Spleen (tissue), 11 donors: ENCODE measurements around the gene KANSL1. TPM values are rescaled to one million over a fixed set of nuclear protein-coding genes. Genes with fewer than 3 reads are reported as not detected.

Experiments
- DNase-seq: peaks from one replicate; pipeline ENCODE4 v3.0.0-alpha.2; 2020
- H3K27ac ChIP-seq, 8 donors: fragments of 200-600 bp; sonication (generic) in 7 of 8; 1 replicate in 4 of 8; 2 replicates in 4 of 8; pipeline versions ENCODE4 v1.5.0 to v1.8.0; 2016 to 2021; ENCODE audit warnings: inconsistent platforms in 4 of 8, mild to moderate bottlenecking in 4 of 8, moderate library complexity in 1 of 8
- H3K27me3 ChIP-seq, 7 donors: fragments of 200-600 bp; sonication (generic) in 6 of 7; replicated peaks in 1 of 7; 1 replicate in 4 of 7; 2 replicates in 3 of 7; pipeline versions ENCODE4 v1.5.0 to v1.8.0; 2016 to 2021; ENCODE audit warnings: inconsistent platforms in 3 of 7, mild to moderate bottlenecking in 1 of 7
- H3K36me3 ChIP-seq, 6 donors: fragments of 200-600 bp; sonication (generic) in 5 of 6; 1 replicate in 4 of 6; 2 replicates in 2 of 6; pipeline versions ENCODE4 v1.5.0 to v1.8.0; 2016 to 2021; ENCODE audit warnings: inconsistent platforms in 2 of 6
- H3K4me1 ChIP-seq, 6 donors: fragments of 200-600 bp; sonication (generic) in 5 of 6; 1 replicate in 3 of 6; 2 replicates in 3 of 6; pipeline versions ENCODE4 v1.5.0 to v1.8.0; 2016 to 2021; ENCODE audit warnings: inconsistent platforms in 3 of 6
- H3K4me3 ChIP-seq, 8 donors: fragments of 200-600 bp; sonication (generic) in 7 of 8; 1 replicate in 4 of 8; 2 replicates in 4 of 8; pipeline versions ENCODE4 v1.5.0 to v1.8.0; 2016 to 2021; ENCODE audit warnings: inconsistent platforms in 4 of 8, mild to moderate bottlenecking in 4 of 8, moderate library complexity in 2 of 8
- H3K9me3 ChIP-seq, 8 donors: fragments of 200-600 bp; sonication (generic) in 7 of 8; 1 replicate in 4 of 8; 2 replicates in 4 of 8; pipeline versions ENCODE4 v1.5.0 to v1.8.0; 2016 to 2021; ENCODE audit warnings: inconsistent platforms in 4 of 8
- CTCF ChIP-seq, 11 experiments: fragments of 200-600 bp in 7 of 11; fragments of 450-650 bp in 4 of 11; sonication (generic) in 4 of 11; IDR thresholded peaks in 8 of 11; conservative IDR thresholded peaks in 3 of 11; 1 replicate in 7 of 11; 2 replicates in 4 of 11; pipeline versions ENCODE4 v1.4.0 to v1.8.0; 2016 to 2021; ENCODE audit warnings: antibody characterized with exemption in 11 of 11, inconsistent platforms in 4 of 11, mild to moderate bottlenecking in 1 of 11
- POLR2A ChIP-seq, 3 donors: fragments of 450-650 bp; IDR thresholded peaks; one replicate each; pipeline ENCODE4 v1.5.1; 2017; ENCODE audit warnings: antibody characterized with exemption in 3 of 3, mild to moderate bottlenecking in 1 of 3
- POLR2AphosphoS5 ChIP-seq, 3 donors: sonication (generic); formaldehyde crosslinking; IDR thresholded peaks; one replicate each; pipeline ENCODE4 v1.5.1; 2017; ENCODE audit warnings: antibody characterized with exemption in 3 of 3
- WGBS, 5 donors: extraction: QIAGEN DNeasy Blood & Tissue Kit in 3 of 5; methylation state at CpG; one replicate each; pipeline versions ENCODE4 v1.1.5 to v1.1.7; 2013 to 2018; 5-methylcytosine and 5-hydroxymethylcytosine counted together
- intact Hi-C: fragments of 100-400 bp; cut with DNase I; formaldehyde crosslinking; loops from one replicate; pipeline ENCODE4 v1.15.0; 2023; ENCODE audit warnings: low total_unique reads
- polyA plus RNA-seq, 3 donors: library from polyadenylated mRNA; stranded (reverse); fragments of 200-250 nt; gene quantifications; one replicate each; pipeline ENCODE4 v1.2.1, GENCODE V29; 2013
- total RNA-seq, 7 donors: library from RNA; depleted of rRNA in 3 of 7; stranded (reverse); fragments of >200 nt in 3 of 7; fragmentation: NEBNext Ultra II Directional in 4 of 7; extraction: Animal tissue kit (Norgen Biotek cat#: 25700) in 4 of 7; gene quantifications; one replicate each; pipeline versions ENCODE4 v1.1.0 to v1.2.1, GENCODE V29; 2016 to 2021
- donor health status: healthy with polysubstance abuse.
- donor health status: DM: no; HTN: no; CAD: no; lungs with moderate emphysema.
- donor health status: DM: no; HTN: no; CAD: no.
- donor health status: Bipolar disorder and iron deficiency.
- donor health status: healthy.
- donor health status: DM: no; HTN: no; CAD: no.
- donor health status: DM: yes; HTN: yes; CAD: no.

The KANSL1 gene
- total and polyA plus RNA-seq, 10 donors, result 10.9 to 173 (median 116) TPM

- Histone ChIP-seq H3K36me3 (peaks cover 0 to 3% (median 0%) of the 10 kb centered on the region in 6 donors), H3K27me3 (no peaks in the 10 kb centered on the region), H3K4me1 (peaks cover 15 to 96% (median 66%) of the 10 kb centered on the region in 6 donors), H3K9me3 (no peaks in the 10 kb centered on the region), H3K27ac (no peak overlapping the region), H3K4me3 (no peak overlapping the region)
- intact Hi-C loops, result no loop called here
- WGBS, 5 donors, result 77 to 92% (median 86%) methylated on average over 1 of the region's 1 CpG
- TF ChIP-seq POLR2AphosphoS5 (IDR thresholded peaks at IDR 0.05) (no peak), CTCF (IDR thresholded peaks at IDR 0.05 in 8 of 11, conservative IDR thresholded peaks at IDR 0.05 in 3 of 11) (no peak), POLR2A (IDR thresholded peaks at IDR 0.05) (no peak)
- no peak for DNase-seq
These were observed 93.4 kb downstream of the KANSL1 start for GRCh38 chr17:46099865-46100264.

GRCh38 chr17:46097497-46097896, 95.7 kb downstream of the KANSL1 start:
- TF ChIP-seq POLR2A (IDR thresholded peaks at IDR 0.05) (no peak), POLR2AphosphoS5 (IDR thresholded peaks at IDR 0.05) (no peak), CTCF (IDR thresholded peaks at IDR 0.05 in 8 of 11, conservative IDR thresholded peaks at IDR 0.05 in 3 of 11) (no peak)
- no peak for DNase-seq
- 67 to 78% (median 72%) methylated on average over 1 of the region's 1 CpG for WGBS, 5 donors

GRCh38 chr17:46092991-46093390, 100.2 kb downstream of the KANSL1 start:
- Histone ChIP-seq H3K9me3 (no peaks in the 10 kb centered on the region), H3K36me3 (peaks cover 0 to 51% (median 13%) of the 10 kb centered on the region in 6 donors), H3K27me3 (no peaks in the 10 kb centered on the region), H3K4me1 (peaks cover 3 to 64% (median 18%) of the 10 kb centered on the region in 6 donors), H3K27ac (no peak overlapping the region), H3K4me3 (no peak overlapping the region)
- DNase-seq, result no peak
- intact Hi-C loops, result no loop called here
- TF ChIP-seq POLR2AphosphoS5 (IDR thresholded peaks at IDR 0.05) (no peak), CTCF (IDR thresholded peaks at IDR 0.05 in 8 of 11, conservative IDR thresholded peaks at IDR 0.05 in 3 of 11) (no peak), POLR2A (IDR thresholded peaks at IDR 0.05) (no peak)

More at GRCh38 chr17:46097497-46097896, 95.7 kb downstream of the KANSL1 start:
- Histone ChIP-seq H3K9me3 (no peaks in the 10 kb centered on the region), H3K27me3 (no peaks in the 10 kb centered on the region), H3K4me1 (peaks cover 15 to 91% (median 50%) of the 10 kb centered on the region in 6 donors), H3K36me3 (peaks cover 0 to 22% (median 9%) of the 10 kb centered on the region in 6 donors), H3K27ac (no peak overlapping the region), H3K4me3 (no peak overlapping the region)
- intact Hi-C loops, result no loop called here

- H3K9me3 ChIP-seq, result no peaks in the 10 kb centered on the region
- no peak overlapping the region for H3K27ac ChIP-seq
- peaks cover 0 to 55% (median 10%) of the 10 kb centered on the region in 6 donors for H3K4me1 ChIP-seq
- WGBS, 5 donors, result 81 to 93% (median 88%) methylated on average over 4 of the region's 4 CpGs
- H3K4me3 ChIP-seq, result no peak overlapping the region
- intact Hi-C loops, result no loop called here
- H3K27me3 ChIP-seq, result no peaks in the 10 kb centered on the region
- TF ChIP-seq POLR2A (IDR thresholded peaks at IDR 0.05), result no peak
- no peak for TF ChIP-seq CTCF (IDR thresholded peaks at IDR 0.05 in 8 of 11, conservative IDR thresholded peaks at IDR 0.05 in 3 of 11)
- TF ChIP-seq POLR2AphosphoS5 (IDR thresholded peaks at IDR 0.05), result no peak
- peaks cover 0 to 64% (median 16%) of the 10 kb centered on the region in 6 donors for H3K36me3 ChIP-seq
- DNase-seq, result no peak
These were observed 102.4 kb downstream of the KANSL1 start for GRCh38 chr17:46090871-46091270.
